ENCODE results near the gene ADGRG1.

ADGRG1 gene

DNA sequence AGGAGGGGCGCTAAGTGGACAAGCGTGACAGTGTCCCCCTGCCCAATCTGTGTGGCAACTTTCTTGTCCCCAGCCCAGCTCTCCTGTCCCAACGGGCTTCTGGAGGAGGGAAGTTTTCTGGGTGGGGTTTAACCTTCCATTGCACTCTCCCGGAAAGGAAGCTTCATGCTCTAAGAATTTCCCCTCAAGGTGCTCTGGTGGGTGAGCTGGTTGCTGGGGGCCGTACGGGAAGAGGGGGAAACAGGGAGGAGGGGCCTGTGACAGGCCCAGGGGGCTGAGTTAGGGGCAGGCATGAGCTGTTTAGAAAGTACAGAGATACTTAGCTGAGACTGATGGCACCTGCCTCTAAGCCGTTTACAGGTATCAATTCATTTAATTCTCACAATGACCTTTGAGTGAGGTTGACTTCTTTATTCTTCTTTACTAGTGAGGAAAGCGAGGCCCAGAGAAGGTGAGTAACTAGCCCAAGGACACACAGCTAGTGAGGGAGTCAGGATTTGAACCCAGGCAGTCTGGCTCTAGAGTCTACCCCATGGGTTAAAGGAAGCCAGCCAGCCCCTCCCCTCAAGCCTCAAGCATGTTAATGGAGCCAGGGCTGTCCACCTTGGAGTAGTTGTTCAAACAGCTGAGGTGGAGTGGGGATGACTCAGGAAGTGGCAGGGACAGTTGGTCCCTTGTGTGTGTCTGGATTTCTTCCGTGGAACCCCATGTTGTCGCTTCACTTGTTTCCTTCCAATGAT, 18.9 kb downstream of the ADGRG1 start:
- DNase-seq: no peak

DNA sequence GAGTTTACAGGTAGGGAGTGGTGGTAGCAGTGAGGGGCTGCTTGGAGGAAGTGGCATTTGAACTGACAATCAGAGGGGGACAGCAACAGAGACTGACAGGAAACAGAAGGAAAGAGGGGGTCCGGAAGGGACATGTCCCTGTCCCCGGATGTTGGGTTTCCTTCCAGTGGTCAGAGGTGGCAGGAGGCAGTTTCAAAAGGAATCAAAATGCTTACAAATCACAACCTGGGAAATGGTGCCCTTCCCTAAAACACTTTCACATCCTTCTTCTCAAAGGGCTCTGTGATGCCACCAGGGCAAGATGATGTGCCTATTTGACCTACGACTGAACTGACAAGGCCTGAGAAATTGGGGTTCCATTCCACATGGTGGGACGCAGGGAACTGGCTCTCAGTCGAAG, 19.7 kb downstream of the ADGRG1 start:
- peak in 3 of 58 donors; percentile 18 to 42 (median 27) for DNase-seq

DNA sequence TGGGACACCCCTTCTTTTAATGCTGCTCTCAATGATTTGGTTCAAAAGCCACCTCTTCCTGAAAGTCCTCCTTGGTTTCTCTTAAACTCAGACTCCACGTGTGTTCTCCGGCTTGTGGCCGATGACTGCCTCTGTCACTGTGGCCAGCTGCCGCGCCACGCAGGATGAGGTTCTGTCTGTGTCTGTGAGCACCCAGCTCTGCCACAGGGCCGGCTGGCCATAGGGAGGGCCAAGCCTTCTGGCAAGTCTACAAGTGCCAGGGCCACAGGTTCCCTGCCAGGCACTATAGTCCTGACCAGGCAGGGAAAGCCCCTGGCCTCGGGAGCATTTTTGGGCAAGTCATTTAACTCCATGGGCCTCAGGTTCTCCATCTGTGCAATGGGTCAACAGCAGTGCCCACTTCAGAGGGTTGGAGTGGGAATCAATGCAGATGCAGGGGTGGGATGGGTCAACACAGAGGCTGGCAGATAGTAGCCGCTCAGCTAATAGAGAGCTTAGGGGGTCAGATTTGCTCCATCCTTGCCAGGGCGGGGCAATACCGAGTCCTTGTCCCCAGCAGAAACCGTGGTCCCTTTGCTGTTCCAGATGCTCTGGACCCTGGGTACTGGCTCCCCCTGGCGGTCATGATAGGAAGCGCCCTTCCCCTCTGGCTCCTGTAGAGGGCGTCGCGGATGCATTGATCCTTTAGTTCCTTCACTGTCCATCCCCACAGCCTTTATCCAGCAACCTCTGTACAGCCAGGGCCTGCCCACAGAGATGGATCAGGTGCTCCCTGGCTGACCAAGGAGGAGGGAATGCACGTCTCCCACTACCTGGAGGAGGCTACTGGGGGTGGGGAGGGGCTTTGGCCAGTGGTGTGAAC, 20.4 kb downstream of the ADGRG1 start:
- peak in 54 of 58 donors; percentile 36 to 84 (median 60) for DNase-seq

DNA sequence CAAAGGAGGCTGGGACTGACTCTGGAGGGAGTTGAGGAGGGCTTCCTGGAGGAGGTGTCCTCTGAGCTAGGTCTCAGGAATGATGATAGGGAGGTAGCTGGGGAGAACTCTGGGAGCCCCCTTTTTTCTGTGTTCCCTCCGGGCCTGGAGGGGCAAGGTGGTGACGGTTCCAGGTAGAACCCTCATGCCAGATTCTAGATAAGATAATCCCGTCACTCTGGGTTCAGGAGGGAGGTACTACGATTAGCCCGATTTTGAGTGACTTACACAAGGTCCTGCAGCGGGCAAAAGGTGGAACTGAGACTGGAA, 21.0 kb downstream of the ADGRG1 start:
- no peak for DNase-seq

DNA sequence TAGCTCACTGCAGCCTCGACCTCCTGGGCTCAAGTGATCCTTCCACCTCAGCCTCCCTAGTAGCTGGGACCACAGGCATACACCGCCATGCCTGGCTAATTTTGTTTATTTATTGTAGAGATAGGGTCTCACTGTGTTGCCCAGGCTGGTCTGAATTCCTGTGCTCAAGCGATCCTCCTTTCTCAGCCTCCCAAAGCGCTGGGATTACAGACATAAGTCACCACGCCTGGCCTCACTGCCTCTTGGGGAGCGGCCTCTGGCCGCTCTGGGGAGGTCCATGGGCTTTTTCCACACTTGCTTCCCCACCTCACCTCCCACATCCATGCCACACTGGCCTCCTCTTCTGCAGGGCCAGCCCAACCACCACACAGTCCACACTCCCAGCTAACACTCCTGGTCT, 21.4 kb downstream of the ADGRG1 start:
- no peak for DNase-seq

DNA sequence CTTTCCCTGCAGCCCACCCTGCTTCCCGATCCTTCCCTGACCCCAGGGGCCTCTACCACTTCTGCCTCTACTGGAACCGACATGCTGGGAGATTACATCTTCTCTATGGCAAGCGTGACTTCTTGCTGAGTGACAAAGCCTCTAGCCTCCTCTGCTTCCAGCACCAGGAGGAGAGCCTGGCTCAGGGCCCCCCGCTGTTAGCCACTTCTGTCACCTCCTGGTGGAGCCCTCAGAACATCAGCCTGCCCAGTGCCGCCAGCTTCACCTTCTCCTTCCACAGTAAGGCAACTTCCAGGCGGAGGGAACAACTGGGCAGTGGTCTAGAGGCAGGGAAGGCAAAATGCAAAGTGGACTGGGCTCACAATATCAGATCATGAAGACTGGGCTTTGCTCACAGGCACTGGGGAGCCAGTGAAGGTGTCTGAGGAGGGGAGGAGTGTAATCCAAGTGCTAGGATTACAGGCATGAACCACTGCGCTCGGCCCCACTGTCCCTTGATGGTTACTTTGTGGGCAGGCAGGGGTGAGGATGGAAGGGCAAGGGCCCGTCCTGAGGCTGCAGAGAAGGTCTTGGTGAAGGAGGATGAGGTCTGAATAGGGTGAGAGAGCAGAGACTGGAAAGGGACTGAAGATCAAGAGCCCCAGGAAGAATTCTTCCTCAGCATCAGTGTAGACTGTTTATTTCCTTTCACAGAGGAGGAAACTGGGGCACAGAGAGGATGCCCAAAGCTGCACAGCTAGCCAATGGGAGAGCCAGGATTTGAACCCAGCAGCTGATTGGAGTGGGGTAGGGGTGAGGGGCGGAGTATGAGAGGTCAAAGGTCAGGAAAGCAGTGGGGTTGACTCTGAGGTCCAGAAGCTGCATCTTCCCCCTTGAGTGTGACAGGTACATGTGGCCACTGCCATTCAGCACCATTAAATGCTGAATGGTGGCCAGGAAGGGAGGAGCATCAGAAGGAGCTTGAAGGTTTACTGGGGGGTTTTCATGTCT, 23.2 kb downstream of the ADGRG1 start:
- no peak for DNase-seq

DNA sequence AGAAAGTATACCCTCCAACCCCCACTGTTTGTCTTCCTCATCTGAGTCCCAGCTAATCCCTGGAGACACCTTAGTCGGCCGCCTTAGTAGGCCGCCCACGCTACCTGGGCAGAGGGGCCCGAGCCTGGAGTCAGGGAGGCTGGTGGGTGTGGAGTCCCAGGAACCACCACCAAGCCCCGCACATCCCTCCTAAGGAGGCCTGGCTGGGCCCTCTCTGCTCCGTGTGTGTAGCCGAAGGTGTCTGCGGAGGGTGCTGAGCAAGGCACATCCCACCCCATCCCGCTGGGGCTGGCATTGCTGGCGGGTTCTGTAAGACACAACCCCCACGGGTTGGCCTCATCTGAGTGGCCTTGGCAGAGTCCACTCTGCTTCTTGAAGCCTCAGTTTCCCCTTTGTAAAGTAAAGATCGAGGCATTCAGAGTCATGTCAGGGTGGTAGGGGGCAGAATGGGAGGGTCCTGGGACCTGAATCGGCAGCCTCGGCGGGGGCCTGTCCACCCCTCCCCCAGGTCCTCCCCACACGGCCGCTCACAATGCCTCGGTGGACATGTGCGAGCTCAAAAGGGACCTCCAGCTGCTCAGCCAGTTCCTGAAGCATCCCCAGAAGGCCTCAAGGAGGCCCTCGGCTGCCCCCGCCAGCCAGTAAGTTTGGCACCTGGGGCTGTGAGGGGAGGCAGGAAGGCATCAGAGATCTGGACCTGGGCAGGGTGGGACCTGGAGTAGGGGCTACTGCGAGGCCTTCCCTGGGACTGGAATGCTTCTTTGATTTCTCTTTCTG, 24.5 kb downstream of the ADGRG1 start:
- DNase-seq: no peak

DNA sequence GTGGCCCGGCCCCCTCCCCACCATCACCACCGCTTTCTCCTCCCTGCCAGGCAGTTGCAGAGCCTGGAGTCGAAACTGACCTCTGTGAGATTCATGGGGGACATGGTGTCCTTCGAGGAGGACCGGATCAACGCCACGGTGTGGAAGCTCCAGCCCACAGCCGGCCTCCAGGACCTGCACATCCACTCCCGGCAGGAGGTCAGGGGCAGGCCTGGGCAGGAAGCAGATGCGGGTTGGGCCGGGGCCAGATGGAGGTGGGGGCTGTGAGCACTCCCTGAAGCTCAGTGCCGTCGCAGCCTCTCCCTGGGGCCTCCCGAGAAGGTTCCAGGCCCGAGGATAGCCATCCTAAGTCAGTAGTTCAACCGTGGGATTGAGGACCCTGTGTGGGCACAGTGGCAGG, 25.5 kb downstream of the ADGRG1 start:
- no peak for DNase-seq

DNA sequence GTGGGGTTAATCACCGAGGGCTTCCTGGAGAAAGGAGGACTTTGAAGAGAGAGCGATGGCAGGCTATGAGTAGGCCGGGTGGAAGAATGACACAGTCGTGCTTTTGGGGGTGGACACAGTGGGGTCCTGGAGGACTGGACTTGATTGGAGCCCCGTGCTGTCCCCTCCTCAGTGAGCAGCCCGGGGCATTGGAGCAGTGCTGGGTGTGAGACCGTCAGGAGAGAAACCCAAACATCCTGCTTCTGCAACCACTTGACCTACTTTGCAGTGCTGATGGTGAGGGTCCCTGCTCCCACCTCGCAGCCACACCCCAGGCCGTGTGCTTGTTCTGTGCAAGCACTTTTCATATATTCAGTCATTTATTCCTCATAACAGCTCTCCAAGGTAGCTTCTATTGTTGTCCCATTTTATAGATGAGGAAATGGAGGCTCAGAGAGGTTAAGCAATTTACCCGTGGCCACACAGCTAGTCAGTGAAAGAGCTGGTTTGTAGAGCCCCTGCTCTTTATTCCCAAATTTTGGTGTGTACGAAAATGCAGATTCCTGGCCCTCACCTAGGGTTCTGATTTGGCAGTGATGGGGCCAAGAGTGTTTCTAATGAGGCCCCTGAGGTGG, 28.0 kb downstream of the ADGRG1 start:
- DNase-seq: no peak

DNA sequence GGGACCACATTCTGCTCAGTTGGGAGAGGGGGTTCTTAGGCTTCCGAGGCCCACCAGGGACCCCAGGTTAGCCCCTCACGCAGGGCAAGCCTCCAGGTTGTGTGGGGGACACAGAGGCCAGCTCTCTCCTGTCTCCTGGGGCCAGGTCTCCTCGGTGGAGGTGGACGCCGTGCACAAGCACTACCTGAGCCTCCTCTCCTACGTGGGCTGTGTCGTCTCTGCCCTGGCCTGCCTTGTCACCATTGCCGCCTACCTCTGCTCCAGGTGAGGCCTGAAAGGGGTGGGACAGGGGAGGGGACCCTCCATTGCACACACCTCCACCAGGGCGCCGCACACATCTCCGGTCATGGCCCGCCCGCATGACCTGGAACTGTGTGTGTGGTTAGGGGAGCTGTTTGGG, 28.8 kb downstream of the ADGRG1 start:
- DNase-seq: no peak

DNA sequence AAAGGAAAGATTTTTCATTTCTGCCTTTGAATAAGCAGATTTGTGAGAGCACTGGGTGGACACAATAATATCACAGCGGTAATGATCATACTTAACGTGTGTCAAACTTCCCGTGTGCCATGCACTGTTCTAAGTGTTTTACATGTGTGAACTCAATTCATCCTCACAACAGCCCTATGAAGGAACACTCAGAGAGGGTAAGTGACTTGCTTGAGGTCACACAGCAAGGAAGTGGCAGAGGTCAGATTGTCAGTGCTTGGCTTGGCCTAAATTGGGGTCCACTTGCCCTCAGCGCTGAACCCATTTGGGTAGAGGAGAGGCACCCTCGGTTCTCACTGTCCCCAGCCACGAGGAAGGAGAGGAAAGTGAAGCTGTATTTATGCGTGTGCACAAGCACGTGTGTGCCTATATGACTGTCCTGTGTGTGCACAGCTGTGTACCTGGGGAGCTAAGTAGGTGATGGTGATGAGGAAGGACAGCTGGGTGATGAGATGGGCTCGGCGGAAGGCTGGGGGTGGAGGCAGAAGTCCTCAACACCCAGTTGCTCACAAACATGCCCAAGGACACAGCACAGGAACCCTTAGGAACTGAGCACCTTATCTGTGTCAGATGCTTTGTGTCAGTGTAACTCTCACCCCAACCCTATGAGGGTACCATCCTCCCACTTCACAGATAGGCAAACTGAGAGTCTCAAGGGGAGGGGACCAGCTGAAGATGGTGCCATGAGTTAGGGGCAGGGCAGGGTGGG, 29.9 kb downstream of the ADGRG1 start:
- no peak for DNase-seq

DNA sequence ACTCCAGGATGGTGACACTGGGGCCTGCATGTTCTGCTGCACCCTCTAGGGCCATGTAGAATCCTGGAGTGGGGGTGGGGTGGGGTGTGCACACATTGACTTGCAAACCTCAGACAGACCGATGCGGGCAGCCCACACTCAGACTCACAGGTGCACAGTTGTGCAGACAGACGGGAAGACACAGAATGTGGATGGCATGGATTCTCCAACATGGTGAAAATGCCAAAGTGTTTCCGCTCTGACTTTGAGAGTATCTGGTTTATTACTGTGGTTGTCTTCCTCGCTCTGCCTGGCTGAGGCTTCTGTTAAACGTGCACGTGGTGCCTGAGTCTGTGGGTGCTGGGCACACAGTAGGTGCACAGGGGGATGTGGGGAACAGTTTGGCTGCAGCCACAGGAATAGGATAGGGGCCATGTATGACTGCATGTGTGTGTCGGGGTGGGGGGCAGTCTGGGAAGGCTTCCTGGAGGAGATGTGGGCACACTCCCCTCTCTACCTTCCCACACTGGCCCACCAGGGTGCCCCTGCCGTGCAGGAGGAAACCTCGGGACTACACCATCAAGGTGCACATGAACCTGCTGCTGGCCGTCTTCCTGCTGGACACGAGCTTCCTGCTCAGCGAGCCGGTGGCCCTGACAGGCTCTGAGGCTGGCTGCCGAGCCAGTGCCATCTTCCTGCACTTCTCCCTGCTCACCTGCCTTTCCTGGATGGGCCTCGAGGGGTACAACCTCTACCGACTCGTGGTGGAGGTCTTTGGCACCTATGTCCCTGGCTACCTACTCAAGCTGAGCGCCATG, 30.6 kb downstream of the ADGRG1 start:
- no peak for DNase-seq

DNA sequence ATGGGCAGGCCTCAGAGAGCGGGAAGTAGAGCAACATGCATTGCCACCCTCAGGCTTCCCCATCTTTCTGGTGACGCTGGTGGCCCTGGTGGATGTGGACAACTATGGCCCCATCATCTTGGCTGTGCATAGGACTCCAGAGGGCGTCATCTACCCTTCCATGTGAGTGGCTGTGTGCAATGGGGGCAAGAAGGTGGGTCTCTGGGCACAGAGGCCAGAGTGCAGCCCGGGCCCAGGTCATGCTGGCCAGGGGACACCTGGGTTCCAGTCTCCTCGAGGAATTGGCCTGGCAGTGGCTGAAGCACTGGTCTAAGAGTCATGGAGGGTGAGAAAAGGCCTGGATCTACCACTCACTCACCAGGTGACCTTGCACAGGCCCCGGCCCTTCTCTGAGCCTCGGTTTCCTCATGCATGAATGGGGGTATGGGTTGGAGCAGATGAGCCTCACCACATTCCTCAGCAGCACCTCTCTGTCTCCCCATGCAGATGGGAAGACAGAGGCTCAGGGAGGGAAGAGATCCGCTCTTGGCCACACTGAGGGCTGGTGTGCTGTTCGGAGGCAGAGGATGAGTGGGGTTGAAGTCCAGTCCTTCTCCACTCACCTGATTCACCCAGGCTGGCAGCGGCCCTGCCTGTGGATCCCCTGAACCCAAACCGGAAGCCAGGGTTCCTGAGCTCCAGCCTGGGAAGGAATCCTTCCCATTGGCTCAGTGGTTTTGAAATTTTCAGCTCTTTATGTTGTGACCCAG, 32.5 kb downstream of the ADGRG1 start:
- DNase-seq: no peak

DNA sequence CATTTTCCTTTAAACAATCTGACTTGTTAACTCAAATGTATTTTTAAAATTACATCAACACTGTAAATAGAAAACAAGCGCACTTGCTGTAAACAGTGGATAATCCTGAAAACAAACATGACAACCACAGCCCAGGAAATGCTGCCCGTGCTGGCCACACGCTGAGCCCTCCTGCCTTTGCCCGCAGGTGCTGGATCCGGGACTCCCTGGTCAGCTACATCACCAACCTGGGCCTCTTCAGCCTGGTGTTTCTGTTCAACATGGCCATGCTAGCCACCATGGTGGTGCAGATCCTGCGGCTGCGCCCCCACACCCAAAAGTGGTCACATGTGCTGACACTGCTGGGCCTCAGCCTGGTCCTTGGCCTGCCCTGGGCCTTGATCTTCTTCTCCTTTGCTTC, 33.1 kb downstream of the ADGRG1 start:
- DNase-seq: no peak

DNA sequence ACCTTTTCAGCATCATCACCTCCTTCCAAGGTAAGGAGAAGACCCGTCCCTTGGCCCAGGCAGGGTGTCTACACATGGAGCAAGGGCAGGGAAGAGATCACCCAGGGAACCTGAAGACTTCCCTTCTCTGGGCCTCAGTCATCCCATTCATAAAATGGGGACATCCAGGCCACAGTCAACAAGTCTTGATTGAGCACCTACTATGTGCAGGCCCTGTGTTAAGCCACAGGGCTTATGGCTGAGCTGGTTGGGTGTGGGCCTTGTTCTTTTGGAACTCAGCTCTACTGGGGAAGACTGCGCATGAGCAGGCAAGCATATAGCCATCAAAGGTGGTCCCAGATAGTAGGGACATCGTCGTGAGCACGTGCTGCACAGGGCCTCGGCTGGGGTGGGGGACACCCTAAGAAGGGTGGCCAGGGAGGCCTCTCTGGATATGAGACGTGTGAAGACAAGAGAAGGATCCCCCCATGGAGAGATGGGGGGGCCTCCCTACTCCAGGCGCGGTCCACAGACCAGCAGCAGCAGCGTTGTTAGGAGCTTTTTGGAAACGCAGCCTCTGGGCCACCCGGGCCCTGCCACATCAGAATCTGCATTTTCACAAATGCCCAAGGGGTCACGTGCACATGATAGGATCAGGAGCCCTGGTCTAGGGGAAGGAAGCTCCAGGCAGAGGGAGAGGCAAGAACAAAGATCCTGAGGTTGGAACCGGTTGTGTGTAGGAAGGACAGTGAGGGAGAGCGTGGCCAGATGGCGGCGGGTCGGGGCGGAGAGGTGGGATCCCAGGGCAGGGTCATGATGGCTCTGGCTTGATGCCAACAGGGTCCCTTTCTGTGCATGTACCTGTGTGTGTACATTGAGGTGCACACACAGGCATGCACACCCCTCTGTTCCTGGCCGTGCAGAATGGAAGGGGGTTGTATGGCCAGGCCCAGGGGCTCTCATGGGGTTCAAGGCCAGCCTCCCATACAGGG, 33.8 kb downstream of the ADGRG1 start:
- DNase-seq: no peak

DNA sequence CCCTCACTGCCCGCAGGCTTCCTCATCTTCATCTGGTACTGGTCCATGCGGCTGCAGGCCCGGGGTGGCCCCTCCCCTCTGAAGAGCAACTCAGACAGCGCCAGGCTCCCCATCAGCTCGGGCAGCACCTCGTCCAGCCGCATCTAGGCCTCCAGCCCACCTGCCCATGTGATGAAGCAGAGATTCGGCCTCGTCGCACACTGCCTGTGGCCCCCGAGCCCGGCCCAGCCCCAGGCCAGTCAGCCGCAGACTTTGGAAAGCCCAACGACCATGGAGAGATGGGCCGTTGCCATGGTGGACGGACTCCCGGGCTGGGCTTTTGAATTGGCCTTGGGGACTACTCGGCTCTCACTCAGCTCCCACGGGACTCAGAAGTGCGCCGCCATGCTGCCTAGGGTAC, 35.0 kb downstream of the ADGRG1 start:
- peak in 1 of 58 donors; percentile 15 for DNase-seq
